ENCODE results near the gene GRIA4.

DNA sequence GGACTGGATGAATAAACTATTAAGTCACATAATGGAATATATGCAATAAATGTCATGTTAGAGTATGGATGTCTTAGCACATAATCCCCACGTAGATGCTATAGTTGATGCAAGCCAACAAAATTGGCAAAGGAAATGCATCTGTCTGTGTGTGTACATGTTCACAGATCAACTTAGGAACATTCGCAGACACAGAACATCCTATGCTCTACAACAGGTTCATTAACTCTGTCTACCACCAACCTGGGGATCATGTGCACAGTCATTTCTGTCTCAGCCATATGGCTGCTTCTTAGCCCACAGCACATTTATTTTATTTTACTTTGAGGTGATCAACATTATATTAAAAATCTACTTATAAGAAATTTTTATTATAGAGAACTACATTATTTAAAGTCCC, 407.2 kb downstream of the GRIA4 start:
- TF ChIP-seq JUND (IDR thresholded peaks at IDR 0.05), result no peak
- no peak for TF ChIP-seq YY1 (IDR thresholded peaks at IDR 0.05; ENCODE audit: low read depth)
- TF ChIP-seq, protein P1, sequence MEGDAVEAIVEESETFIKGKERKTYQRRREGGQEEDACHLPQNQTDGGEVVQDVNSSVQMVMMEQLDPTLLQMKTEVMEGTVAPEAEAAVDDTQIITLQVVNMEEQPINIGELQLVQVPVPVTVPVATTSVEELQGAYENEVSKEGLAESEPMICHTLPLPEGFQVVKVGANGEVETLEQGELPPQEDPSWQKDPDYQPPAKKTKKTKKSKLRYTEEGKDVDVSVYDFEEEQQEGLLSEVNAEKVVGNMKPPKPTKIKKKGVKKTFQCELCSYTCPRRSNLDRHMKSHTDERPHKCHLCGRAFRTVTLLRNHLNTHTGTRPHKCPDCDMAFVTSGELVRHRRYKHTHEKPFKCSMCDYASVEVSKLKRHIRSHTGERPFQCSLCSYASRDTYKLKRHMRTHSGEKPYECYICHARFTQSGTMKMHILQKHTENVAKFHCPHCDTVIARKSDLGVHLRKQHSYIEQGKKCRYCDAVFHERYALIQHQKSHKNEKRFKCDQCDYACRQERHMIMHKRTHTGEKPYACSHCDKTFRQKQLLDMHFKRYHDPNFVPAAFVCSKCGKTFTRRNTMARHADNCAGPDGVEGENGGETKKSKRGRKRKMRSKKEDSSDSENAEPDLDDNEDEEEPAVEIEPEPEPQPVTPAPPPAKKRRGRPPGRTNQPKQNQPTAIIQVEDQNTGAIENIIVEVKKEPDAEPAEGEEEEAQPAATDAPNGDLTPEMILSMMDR (IDR thresholded peaks at IDR 0.05), result no peak
- TF ChIP-seq SIN3A (IDR thresholded peaks at IDR 0.05; ENCODE audit: borderline replicate concordance, low read depth, low read length), result no peak
- TF ChIP-seq GABPA (IDR thresholded peaks at IDR 0.05; ENCODE audit: low read depth), result no peak
- no peak for TF ChIP-seq TAF1 (IDR thresholded peaks at IDR 0.05; ENCODE audit: borderline replicate concordance, low read depth, low read length)
- TF ChIP-seq NFIC (IDR thresholded peaks at IDR 0.05; ENCODE audit: borderline replicate concordance), result no peak
- no peak for TF ChIP-seq EP300 (IDR thresholded peaks at IDR 0.05; ENCODE audit: borderline replicate concordance in 1 of 2, low read depth in 1 of 2, low read length in 1 of 2)
- TF ChIP-seq, protein P2, sequence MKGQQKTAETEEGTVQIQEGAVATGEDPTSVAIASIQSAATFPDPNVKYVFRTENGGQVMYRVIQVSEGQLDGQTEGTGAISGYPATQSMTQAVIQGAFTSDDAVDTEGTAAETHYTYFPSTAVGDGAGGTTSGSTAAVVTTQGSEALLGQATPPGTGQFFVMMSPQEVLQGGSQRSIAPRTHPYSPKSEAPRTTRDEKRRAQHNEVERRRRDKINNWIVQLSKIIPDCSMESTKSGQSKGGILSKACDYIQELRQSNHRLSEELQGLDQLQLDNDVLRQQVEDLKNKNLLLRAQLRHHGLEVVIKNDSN (IDR thresholded peaks at IDR 0.05; ENCODE audit: borderline replicate concordance, low read depth), result no peak

Measured in SK-N-SH (cell line).